HepG2 (cell line): ENCODE results near the gene MSMO1. TPM values are rescaled to one million over a fixed set of nuclear protein-coding genes. Genes with fewer than 3 reads are reported as not detected.
A peak's percentile ranks its signal among the peaks of the same experiment; 100 is the strongest.

ENCODE experiments used
- ATAC-seq: fragments of 200-7000 bp; cut with Tn5 transposase; 3 replicates; pipeline ENCODE4 v1.9.1; 2020; ENCODE audit warnings: mild to moderate bottlenecking, moderate library complexity
- BruUV-seq: library from RNA; stranded (reverse); fragments of 400-500 nt; replicated peaks from 2 replicates; lab custom pipeline; 2021; lab: Mats Ljungman, UMichigan
- CTCF ChIA-PET: fragments of 300-600 bp; formaldehyde crosslinking; extraction: SDS; loops from one replicate; lab custom pipeline; 2021; ENCODE audit warnings: low total read pairs, inconsistent platforms, low intra/inter-chr PET ratio; lab: Yijun Ruan, JAX
- POLR2A ChIA-PET: fragments of 350-600 bp; sonication (Branson Sonifier 250); formaldehyde crosslinking; loops from one replicate; lab custom pipeline; 2020; ENCODE audit warnings: antibody characterized with exemption, inconsistent platforms; lab: Yijun Ruan, JAX
- DNase-seq: peaks from one replicate; pipeline ENCODE4 v3.0.0-alpha.2; 2015; ENCODE audit warnings: low spot score
- FAIRE-seq: peaks from 3 replicates; lab custom pipeline; 2011; peaks lifted over from hg19 to GRCh38; lab: Jason Lieb, UNC
- H2AFZ ChIP-seq: one replicate; pipeline ENCODE4 v1.6.1; 2011; ENCODE audit warnings: low read length, inconsistent platforms
- H3K27ac ChIP-seq: fragments of 300-600 bp; 3 replicates; pipeline ENCODE4 v1.8.0; 2011; ENCODE audit warnings: mixed run types, mild to moderate bottlenecking, mixed read lengths, low read length, inconsistent platforms; ENCODE audit not compliant: insufficient read depth; ENCODE audit errors: extremely low read length
- H3K27me3 ChIP-seq, 2 experiments: fragments of 200-600 bp in 1 of 2; 2 replicates in 1 of 2; 3 replicates in 1 of 2; pipeline versions ENCODE4 v1.6.0 to v1.8.0; 2011; ENCODE audit warnings: low read length in 2 of 2, mild to moderate bottlenecking in 2 of 2, moderate library complexity in 2 of 2, inconsistent platforms in 1 of 2; ENCODE audit not compliant: insufficient read depth in 2 of 2, control insufficient read depth in 1 of 2
- H3K36me3 ChIP-seq, 2 experiments: fragments of 200-600 bp in 1 of 2; replicated peaks in 1 of 2; 2 replicates in 1 of 2; 3 replicates in 1 of 2; pipeline versions ENCODE4 v1.5.1 to v1.8.0; 2011; ENCODE audit warnings: low read length in 2 of 2, inconsistent platforms in 1 of 2; ENCODE audit not compliant: insufficient read depth in 2 of 2, control insufficient read depth in 1 of 2
- H3K4me1 ChIP-seq: 2 replicates; pipeline ENCODE4 v1.5.1; 2012; ENCODE audit warnings: low read length, inconsistent platforms; ENCODE audit not compliant: insufficient read depth
- H3K4me2 ChIP-seq: 2 replicates; pipeline ENCODE4 v1.6.0; 2011; ENCODE audit warnings: low read depth, low read length, inconsistent platforms
- H3K4me3 ChIP-seq, 3 experiments: fragments of 200-600 bp in 1 of 3; sonication (generic), shearing (Covaris generic) in 1 of 3; replicated peaks in 1 of 3; 2 replicates each; pipeline ENCODE4 v1.5.1; 2011 to 2016; ENCODE audit warnings: low read length in 3 of 3, inconsistent platforms in 2 of 3, low read depth in 2 of 3, mild to moderate bottlenecking in 2 of 3, control low read depth in 1 of 3, mixed read lengths in 1 of 3; ENCODE audit not compliant: insufficient read depth in 1 of 3
- H3K79me2 ChIP-seq: one replicate; pipeline ENCODE4 v1.6.1; 2011; ENCODE audit warnings: low read length, inconsistent platforms; ENCODE audit not compliant: insufficient read depth
- H3K9ac ChIP-seq: 2 replicates; pipeline ENCODE4 v1.6.0; 2011; ENCODE audit warnings: mild to moderate bottlenecking, low read depth, low read length, inconsistent platforms; ENCODE audit not compliant: insufficient read depth
- H3K9me3 ChIP-seq: 2 replicates; pipeline ENCODE4 v1.5.1; 2012; ENCODE audit warnings: mild to moderate bottlenecking, low read length
- H4K20me1 ChIP-seq: 2 replicates; pipeline ENCODE4 v1.6.0; 2011; ENCODE audit warnings: inconsistent platforms, mild to moderate bottlenecking, low read length, moderate library complexity; ENCODE audit not compliant: insufficient read depth
- FOXK1 ChIP-seq: sonication (generic); formaldehyde crosslinking; IDR thresholded peaks from 2 replicates; pipeline ENCODE4 v1.4.0; 2020; ENCODE audit warnings: low read depth, missing genetic modification reagents, borderline replicate concordance
- HNF1A ChIP-seq, 2 experiments: sonication (generic) in 1 of 2; formaldehyde crosslinking in 1 of 2; IDR thresholded peaks; 2 replicates each; pipeline versions ENCODE4 v1.4.0 to v1.6.1; 2016 to 2020; ENCODE audit warnings: borderline replicate concordance in 1 of 2, low read depth in 1 of 2, mild to moderate bottlenecking in 1 of 2, missing genetic modification reagents in 1 of 2
- HOMEZ ChIP-seq: IDR thresholded peaks from 2 replicates; pipeline ENCODE4 v1.6.1; 2016; ENCODE audit warnings: low read depth
- MBD4 ChIP-seq: IDR thresholded peaks from 2 replicates; pipeline ENCODE4 v1.6.1; 2012; ENCODE audit warnings: low read length, inconsistent platforms, borderline replicate concordance
- POGZ ChIP-seq: sonication (generic); formaldehyde crosslinking; IDR thresholded peaks from 2 replicates; pipeline ENCODE4 v1.4.0; 2020; ENCODE audit warnings: mild to moderate bottlenecking, missing genetic modification reagents
- SALL2 ChIP-seq: sonication (generic); formaldehyde crosslinking; IDR thresholded peaks from 2 replicates; pipeline ENCODE4 v1.8.1; 2023; ENCODE audit warnings: mild to moderate bottlenecking, missing genetic modification reagents, inconsistent platforms
- THAP11 ChIP-seq: IDR thresholded peaks from 2 replicates; pipeline ENCODE4 v1.6.1; 2016; ENCODE audit warnings: missing biosample characterization, missing genetic modification reagents
- U2AF1 ChIP-seq: fragments of 200-400 bp; formaldehyde crosslinking; optimal IDR thresholded peaks from 2 replicates; pipeline ENCODE3; 2017; ENCODE audit warnings: mild to moderate bottlenecking, low read depth, low read length
- ZKSCAN5 ChIP-seq: sonication (generic); formaldehyde crosslinking; IDR thresholded peaks from 2 replicates; pipeline ENCODE4 v1.5.1; 2020; ENCODE audit warnings: mild to moderate bottlenecking, missing genetic modification reagents
- ZNF546 ChIP-seq: sonication (generic); formaldehyde crosslinking; conservative IDR thresholded peaks from 2 replicates; pipeline ENCODE4 v1.8.1; 2023; ENCODE audit warnings: mild to moderate bottlenecking, missing genetic modification reagents
- ZNF563 ChIP-seq: sonication (generic); formaldehyde crosslinking; IDR thresholded peaks from 2 replicates; pipeline ENCODE4 v1.8.0; 2022; ENCODE audit warnings: mild to moderate bottlenecking, moderate library complexity, missing genetic modification reagents
- ZNF672 ChIP-seq: sonication (generic); formaldehyde crosslinking; IDR thresholded peaks from 2 replicates; pipeline ENCODE4 v1.8.1; 2022; ENCODE audit warnings: missing genetic modification reagents
- WGBS: methylation state at CpG from one replicate; pipeline ENCODE4 v1.1.6; 2017; ENCODE audit warnings: low lambda C conversion rate; 5-methylcytosine and 5-hydroxymethylcytosine counted together
- in situ Hi-C: cut with HindIII; loops from 2 replicates; pipeline ENCODE4 v1.10.0; 2017; ENCODE audit warnings: low pct_unique_long_range_greater_than_20kb; ENCODE audit not compliant: extremely low pct_ligation_motif_present
- intact Hi-C: fragments of 100-400 bp; cut with micrococcal nuclease; formaldehyde crosslinking; loops from one replicate; pipeline ENCODE4 v1.10.0; 2022; ENCODE audit not compliant: unreplicated experiment
- polyA plus RNA-seq, 8 experiments: library from polyadenylated mRNA; depleted of rRNA in 3 of 8; stranded (reverse) in 7 of 8; unstranded in 1 of 8; fragments of >200 nt; fragmentation: Illumina TruSeq in 4 of 8; extraction: Trizol in 4 of 8; gene quantifications; 2 replicates each; pipeline versions ENCODE4 v1.2.1 to v1.2.3, GENCODE V29; 2011 to 2016; ENCODE audit warnings: low read depth in 4 of 8, missing spikeins in 1 of 8, mixed read lengths in 1 of 8; ENCODE audit not compliant: insufficient read depth in 1 of 8
- total RNA-seq, 5 experiments: library from RNA; depleted of rRNA; stranded (reverse); fragments of >200 nt; fragmentation: Illumina TruSeq; extraction: Trizol; gene quantifications; 2 replicates each; pipeline ENCODE4 v1.2.3, GENCODE V29; 2016; ENCODE audit warnings: low read depth in 1 of 5
- TF ChIP-seq, protein P1 (sequence below): sonication (generic); IDR thresholded peaks from 2 replicates; pipeline ENCODE4 v1.6.1; 2016; ENCODE audit warnings: low read depth, borderline replicate concordance
- TF ChIP-seq, protein P2 (sequence below): sonication (generic); formaldehyde crosslinking; IDR thresholded peaks from 2 replicates; pipeline ENCODE4 v1.8.0; 2022; ENCODE audit warnings: mild to moderate bottlenecking, missing genetic modification reagents, moderate library complexity

Gene MSMO1
- total and polyA plus RNA-seq, 2 of the 13 experiments (the other 11 are each of a cell fraction or from before 2014, with no cell fraction given): 98.1 to 216 TPM

GRCh38 chr4:165351359-165352130 lies 24.1 kb downstream of the MSMO1 start (continued):
- TF ChIP-seq, protein P1, sequence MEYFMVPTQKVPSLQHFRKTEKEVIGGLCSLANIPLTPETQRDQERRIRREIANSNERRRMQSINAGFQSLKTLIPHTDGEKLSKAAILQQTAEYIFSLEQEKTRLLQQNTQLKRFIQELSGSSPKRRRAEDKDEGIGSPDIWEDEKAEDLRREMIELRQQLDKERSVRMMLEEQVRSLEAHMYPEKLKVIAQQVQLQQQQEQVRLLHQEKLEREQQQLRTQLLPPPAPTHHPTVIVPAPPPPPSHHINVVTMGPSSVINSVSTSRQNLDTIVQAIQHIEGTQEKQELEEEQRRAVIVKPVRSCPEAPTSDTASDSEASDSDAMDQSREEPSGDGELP: peak; percentile 78
- TF ChIP-seq POGZ (CRISPR knock-in tag) (peak; percentile 83), SALL2 (no peak), ZNF672 (CRISPR knock-in tag) (no peak), ZKSCAN5 (no peak), FOXK1 (CRISPR knock-in tag) (peak; percentile 26; the same call in 1 of the 2 replicates)

GRCh38 chr4:165355900-165356300 lies 28.4 kb downstream of the MSMO1 start:
- no peaks in the 10 kb centered on the region for H3K36me3 ChIP-seq
- no peaks in the 10 kb centered on the region for H3K27me3 ChIP-seq
- intact Hi-C loops (loop anchor here (1.0 to 10.0 kb wide), 4 partner anchors 23 to 739 kb away; partner anchors contain the start of gene CPE), in situ Hi-C loops (loop anchor here (5.0 kb wide), 1 partner anchor 106 kb away; no protein-coding TSS in a partner anchor)
- DNase-seq (peak; percentile 72), FAIRE-seq (peak; percentile 96), ATAC-seq (peak; percentile 87)
- POLR2A ChIA-PET: interaction anchor here (0.8 to 1.5 kb wide), 2 partner anchors 9 to 23 kb away, joined by 4 to 10 read pairs; partner anchors contain the start of gene CPE
- peak overlapping the region; percentile 39 for H3K4me2 ChIP-seq
- CTCF ChIA-PET: interaction anchor here (1.2 to 2.3 kb wide), 2 partner anchors 23 to 109 kb away, joined by 6 to 28 read pairs; partner anchors contain the start of gene CPE
- 0% methylated on average over 2 of the region's 2 CpGs for WGBS
- H2AFZ ChIP-seq: peak overlapping the region; percentile 83
- no peak overlapping the region for H3K27ac ChIP-seq
- no peaks in the 10 kb centered on the region for H4K20me1 ChIP-seq
- H3K9ac ChIP-seq: no peak overlapping the region
- no peaks in the 10 kb centered on the region for H3K79me2 ChIP-seq
- H3K9me3 ChIP-seq: no peaks in the 10 kb centered on the region
- peaks cover 25% of the 10 kb centered on the region for H3K4me1 ChIP-seq
- no peak overlapping the region for H3K4me3 ChIP-seq
- no TSS peak for BruUV-seq
- no peak for TF ChIP-seq ZNF546
- 0 out of 2 replicates have a peak, but pooled peaks have one; percentile 15 for TF ChIP-seq HOMEZ (CRISPR knock-in tag)
- TF ChIP-seq ZNF563 (CRISPR knock-in tag): no peak
- no peak for TF ChIP-seq MBD4
- 0 out of 2 replicates have a peak, but pooled peaks have one; percentile 20 for TF ChIP-seq THAP11 (CRISPR knock-in tag)
- TF ChIP-seq, protein P2, sequence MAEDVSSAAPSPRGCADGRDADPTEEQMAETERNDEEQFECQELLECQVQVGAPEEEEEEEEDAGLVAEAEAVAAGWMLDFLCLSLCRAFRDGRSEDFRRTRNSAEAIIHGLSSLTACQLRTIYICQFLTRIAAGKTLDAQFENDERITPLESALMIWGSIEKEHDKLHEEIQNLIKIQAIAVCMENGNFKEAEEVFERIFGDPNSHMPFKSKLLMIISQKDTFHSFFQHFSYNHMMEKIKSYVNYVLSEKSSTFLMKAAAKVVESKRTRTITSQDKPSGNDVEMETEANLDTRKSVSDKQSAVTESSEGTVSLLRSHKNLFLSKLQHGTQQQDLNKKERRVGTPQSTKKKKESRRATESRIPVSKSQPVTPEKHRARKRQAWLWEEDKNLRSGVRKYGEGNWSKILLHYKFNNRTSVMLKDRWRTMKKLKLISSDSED (CRISPR knock-in tag): no peak
- TF ChIP-seq HNF1A (IDR thresholded peaks at IDR 0.05; ENCODE audit: low read depth): no peak
- TF ChIP-seq HNF1A (CRISPR knock-in tag; IDR thresholded peaks at IDR 0.05; ENCODE audit: borderline replicate concordance): no peak
- no peak for TF ChIP-seq U2AF1
